Stimulated activated CD8-positive, alpha-beta memory T cell treated with anti-CD3 and anti-CD28 coated beads, Interleukin-12 subunit alpha, Interleukin-12 subunit beta, amount 100 ng/mL, for 24 hours (primary cell): ENCODE measurements around the gene SORBS2.

Source experiments
- DNase-seq: peaks from one replicate; pipeline ENCODE4 v3.0.0-alpha.2; 2020; ENCODE audit errors: extremely low read depth

The SORBS2 gene

GRCh38 chr4:185638093-185638492, 173.9 kb downstream of the SORBS2 start:
- no peak for DNase-seq

DNA sequence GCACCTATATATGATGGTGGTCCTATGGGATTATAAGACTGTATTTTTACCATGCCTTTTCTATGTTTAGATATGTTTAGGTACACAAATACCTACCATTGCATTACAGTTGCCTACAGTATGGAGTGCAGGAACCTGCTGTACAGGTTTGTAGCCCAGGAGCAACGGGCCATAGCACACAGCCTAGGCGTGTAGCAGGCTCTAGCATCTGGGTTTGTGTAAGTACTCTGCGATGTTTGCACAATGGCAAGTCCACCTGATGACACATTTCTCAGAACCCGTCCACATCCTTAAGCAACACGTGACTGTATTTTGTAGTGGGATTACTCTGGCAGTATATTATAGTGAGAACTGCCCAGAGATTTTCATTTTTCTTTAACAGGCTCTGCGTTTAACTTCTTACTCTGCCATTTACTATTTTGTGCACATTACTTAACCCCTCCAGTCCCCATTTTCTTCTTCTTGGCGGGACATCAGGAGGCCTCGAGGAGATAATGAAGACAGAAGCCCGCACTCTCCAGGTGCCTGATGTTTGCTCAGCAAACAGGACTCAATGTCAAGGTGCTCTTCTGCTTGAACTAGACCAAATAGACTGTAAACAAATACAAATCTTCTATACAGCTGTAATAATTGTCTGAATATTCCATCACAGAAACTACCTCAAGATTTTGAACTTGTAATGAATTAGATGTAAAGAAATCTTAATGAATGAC, 174.7 kb downstream of the SORBS2 start:
- no peak for DNase-seq

DNA sequence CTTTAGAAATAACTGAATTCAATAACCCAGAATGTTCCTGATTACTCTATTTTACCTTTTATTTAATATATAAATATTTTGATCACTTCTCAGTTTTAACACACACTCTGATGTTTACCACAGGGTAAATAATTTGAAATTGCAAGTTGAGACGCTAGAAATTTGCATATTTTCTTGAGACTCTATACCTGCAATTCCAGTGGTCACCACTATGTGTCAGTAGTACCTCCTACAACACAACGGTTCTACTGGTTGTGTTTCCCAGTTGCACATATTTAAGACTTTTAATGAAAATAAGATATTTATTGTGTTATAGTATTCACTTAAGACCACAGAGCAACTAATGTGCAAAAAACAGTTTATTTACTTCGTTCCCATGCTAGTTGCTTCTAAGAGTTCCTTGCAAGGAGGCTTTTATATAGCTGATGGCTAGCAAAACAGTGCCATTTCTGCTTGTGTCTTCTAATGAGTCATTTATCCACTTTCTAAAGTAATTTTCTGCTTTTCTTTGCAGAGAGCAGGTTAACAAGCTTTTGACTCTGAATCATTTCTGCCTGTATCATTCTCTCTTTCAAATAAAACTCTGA, 177.8 kb downstream of the SORBS2 start:
- DNase-seq = no peak

GRCh38 chr4:185626798-185627197, 185.2 kb downstream of the SORBS2 start:
- no peak for DNase-seq

DNA sequence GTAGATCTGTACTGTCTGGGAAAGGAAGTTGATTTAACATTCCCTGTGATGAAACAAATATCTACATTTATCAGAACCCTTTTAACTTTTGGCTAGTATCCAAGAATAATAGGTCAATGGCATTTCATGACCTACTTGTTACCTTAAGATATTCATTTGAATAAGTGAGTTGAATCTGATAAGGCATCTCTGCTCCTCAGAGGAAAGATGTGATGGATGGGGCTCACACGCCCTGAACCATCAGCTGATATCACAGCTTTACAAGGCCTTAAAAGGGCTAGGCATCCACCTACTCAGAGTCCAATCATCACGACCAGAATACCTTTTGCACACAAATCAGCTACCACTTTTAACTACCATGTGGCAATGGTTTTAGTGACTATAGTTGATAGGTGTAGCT, 186.5 kb downstream of the SORBS2 start:
- DNase-seq = no peak

- DNase-seq = no peak
Observed at GRCh38 chr4:185624259-185624589, 187.8 kb downstream of the SORBS2 start.

- DNase-seq = no peak
Observed at GRCh38 chr4:185623444-185624258, 188.3 kb downstream of the SORBS2 start.

DNA sequence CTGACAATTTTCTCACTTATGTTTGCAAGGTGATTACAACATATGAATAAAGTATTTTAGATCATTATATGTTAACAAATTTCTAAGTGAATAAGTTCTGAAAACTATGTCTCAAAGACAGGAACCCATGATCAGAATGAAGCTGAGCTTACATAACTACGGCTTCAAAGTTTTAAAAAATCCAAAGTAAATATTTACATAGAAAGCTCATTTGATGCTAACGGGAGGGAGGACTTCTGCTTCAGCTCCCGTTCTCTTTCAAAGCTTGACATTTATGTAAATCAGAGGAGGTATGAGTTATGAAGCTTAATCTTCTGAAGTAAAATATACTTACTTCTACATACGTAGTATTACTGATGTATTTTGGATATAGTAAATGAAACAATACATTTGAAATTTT, 203.8 kb downstream of the SORBS2 start:
- no peak for DNase-seq

DNA sequence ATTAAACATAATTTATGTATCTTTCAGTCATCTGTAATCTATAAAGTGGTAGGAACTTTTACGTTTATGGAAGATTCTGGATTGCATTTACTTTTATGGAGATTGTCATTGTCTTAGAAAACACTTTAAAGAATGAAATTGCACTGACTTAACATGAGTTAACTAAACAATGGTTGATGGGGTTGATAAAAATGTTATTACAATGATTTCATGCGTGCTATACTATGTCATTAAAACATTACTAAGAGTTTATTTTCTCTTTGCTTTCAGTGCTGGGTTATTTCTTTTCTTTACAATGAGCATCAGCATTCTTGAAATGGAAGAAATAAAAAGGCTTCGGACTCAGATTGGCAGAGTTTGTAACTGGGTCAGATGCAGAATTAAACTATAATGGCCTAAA, 209.6 kb downstream of the SORBS2 start:
- no peak for DNase-seq

DNA sequence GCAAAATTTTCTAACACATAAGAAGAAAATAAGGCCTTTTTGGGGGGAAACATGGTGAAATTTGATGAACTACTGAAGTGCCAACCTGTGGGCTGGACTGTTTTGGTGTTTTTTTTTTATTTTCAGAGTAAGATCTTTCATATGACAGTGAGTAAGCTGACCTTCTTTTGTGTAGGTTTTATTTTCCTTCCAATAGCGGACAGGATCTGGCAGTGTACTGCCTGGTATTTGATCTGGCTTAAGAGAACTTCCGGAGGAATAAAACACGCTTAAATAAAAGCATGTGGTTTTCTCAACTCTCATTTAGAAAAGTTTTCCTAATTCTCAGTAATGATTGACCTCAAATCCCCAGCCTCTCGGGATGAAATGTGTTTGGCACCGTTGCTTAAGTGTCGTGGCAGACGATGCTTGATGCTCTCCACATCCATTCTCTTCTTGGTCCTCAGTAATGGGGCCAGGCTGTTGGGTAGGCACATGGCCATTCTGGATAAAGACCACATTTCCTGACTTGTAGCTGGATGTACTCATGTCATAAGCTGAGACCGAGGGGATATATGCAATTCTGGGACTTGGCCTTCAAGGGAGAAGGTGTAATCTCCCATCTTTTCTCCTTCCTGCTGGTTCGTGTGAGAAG, 211.1 kb downstream of the SORBS2 start:
- no peak for DNase-seq

DNA sequence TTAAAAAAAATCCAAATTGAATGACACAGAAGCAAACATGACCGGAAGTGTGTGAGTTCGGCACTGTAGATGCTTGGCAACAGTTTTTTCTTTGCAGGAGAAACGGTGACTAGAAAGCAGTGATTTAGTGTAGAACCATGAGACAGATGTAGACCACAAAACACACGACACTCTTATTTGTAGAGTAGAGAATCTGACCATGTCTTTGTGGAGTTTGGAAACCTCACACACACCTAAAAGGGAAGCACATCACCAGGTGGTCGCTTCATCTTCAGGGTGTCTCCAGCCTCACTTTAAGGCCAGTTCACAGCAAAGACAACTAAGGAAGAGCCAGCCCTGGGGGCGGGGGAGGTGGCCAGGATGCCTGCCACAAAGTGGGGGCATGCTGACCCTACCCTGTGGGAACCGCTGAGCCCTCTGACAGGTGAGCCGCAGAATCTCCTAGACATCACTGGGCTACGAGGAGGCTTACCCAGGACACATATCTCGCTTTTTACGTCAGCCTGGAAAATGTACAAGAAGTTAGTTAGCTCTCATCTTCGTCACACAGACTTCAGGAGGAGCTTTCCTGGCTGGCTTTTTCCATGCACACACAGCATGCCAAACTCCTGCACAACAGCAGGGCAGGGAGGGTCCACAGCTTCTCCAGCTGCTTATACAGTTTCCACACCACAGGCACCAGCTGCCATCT, 212.3 kb downstream of the SORBS2 start:
- no peak for DNase-seq

GRCh38 chr4:185598846-185599552, 213.0 kb downstream of the SORBS2 start:
- DNase-seq = no peak

DNA sequence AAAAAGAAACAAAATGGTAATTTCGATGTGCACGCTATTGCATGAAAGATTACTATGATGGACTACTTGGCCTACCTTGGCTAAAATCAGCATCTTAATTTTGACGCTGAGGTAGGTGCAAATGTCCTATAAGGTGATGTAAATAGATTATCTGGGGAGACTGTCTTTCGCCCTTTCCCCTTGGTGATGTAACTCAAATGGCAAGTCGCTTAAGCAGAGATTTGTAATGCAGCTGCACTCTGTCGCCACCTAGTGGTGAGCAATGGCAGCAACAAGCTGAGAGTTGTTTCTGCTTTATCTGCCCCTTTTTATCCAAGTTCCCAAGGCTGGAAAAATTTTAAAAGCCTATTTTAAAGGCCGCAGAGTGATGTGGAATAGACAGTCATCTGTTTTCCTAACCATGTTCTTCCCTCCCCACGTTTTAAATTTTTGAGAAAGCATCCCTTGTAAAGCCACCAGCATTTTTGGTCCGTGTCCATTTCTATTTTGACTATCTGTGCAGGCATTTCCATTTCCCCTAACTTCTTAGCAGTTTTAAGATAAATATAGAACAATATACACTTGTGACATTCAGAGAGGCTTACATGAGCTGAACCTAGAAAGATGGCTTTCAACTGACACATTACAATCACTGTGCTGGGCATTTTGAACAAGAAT, 214.3 kb downstream of the SORBS2 start:
- no peak for DNase-seq

DNA sequence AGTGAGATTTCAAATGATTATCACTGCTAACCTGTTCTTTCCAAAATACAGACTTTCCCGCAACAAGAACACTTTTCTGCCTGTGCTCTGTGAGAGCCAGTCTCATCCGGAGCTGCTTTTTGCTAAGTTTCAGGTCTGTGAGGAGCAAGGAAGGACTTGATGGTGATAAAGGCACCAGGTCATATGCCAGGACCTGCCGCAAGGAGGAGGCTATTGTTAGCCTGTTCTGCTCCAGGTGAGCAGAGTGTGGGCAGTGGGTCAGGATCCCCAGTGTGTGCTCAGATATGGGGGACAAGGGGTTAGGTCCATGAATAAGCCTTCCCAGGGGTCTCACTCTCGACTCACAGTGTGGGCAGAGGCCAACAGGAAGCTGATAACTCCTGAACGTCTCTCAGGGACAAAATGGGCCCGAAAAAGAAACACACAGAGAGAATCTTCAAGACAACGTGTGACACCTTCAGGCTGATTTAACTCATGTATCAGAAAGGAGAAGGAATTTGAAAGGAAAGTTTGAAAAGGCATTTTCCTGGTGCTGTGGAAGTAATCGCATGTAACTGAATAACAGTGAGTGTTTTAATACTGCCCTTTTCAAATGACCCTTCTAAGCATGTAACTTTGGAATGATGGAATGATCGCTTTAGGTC, 219.0 kb downstream of the SORBS2 start:
- no peak for DNase-seq

GRCh38 chr4:185592438-185592837, 219.6 kb downstream of the SORBS2 start:
- no peak for DNase-seq

GRCh38 chr4:185591679-185592141, 220.3 kb downstream of the SORBS2 start:
- DNase-seq = no peak

DNA sequence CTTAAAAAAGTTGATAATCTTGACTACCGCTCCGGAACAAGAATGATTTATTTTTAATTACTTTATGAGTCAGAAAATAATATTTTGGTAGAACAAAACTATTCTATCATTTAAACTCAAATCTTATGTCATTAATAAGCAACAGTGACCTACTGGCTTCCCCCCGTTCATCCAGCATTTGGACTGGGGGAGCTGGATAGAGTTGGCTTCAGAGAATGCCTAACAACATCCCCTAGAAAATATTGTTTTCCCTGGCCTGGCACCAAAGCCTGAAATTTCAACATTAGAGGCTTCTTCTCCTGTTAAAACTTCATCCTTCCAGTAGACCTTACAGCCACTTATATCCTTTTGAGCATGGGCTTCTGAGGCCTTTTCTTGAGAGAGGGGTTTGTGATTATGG, 221.0 kb downstream of the SORBS2 start:
- DNase-seq = no peak

- DNase-seq = no peak
Observed at GRCh38 chr4:185589067-185589836, 222.7 kb downstream of the SORBS2 start.

GRCh38 chr4:185587427-185588161, 224.4 kb downstream of the SORBS2 start:
- peak; percentile 41 for DNase-seq
